Measurements from ENCODE around the gene SLX4IP. TPM values are rescaled to one million over a fixed set of nuclear protein-coding genes. Genes with fewer than 3 reads are reported as not detected.

SLX4IP gene
- total RNA-seq, 1 donor from 2014 or later = 2.8 TPM

DNA sequence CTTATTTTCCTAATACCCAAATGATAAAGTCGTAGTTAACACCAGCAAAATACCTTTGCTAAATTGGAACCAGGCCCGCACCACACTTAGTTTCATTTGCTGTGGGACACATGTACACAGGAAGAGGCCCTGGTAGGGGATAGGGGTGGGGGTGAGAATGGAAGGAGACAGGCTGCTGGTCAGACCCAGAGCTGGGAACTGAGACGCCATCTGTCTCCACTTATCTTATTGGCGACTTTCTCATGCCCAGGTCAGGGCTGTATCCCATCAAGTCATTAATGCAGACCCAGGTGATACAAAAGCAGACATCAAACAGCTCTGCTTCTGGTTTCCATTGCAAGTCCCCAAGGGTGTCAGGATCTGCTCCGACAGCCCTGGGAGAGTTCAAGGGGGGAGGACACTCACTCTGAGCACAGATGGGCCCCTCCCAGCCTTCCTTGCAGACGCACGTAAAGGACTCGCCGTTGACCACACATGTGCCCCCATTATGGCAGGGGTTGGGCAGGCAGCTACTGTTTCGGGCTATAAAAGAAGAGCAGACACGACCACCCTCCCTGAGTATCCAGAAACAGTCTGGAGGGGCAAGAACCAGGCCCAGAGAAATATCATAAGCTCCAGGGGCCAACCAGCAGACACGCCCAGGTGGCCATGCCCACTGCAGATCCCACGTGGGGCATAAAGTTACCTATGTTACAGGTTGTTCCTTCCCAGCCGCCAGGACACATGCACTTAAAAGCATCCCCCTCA, 209.5 kb downstream of the SLX4IP start:
- intact Hi-C loops (cut with DNase I) = no loop called here
- ATAC-seq (no peak), DNase-seq (ENCODE audit: missing footprints) (no peak)

DNA sequence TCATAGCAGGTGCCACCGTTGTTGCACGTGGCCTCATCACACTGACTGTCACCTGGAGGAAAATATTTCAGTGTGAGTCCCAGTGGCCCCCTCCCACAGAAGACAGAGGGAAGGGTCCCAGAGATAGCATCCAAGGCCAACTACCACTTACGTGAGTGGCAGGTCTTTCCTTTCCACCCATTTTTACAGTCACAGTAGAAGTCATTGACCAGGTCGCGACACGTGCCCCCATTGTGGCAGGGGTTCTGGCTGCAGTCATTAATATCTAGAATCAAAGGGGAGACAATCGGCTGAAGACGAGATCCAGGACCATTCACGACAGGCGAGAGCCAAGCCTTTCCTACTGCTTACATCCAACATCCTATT, 210.1 kb downstream of the SLX4IP start:
- intact Hi-C loops (cut with DNase I) = no loop called here
- ATAC-seq (no peak), DNase-seq (ENCODE audit: missing footprints) (no peak)

DNA sequence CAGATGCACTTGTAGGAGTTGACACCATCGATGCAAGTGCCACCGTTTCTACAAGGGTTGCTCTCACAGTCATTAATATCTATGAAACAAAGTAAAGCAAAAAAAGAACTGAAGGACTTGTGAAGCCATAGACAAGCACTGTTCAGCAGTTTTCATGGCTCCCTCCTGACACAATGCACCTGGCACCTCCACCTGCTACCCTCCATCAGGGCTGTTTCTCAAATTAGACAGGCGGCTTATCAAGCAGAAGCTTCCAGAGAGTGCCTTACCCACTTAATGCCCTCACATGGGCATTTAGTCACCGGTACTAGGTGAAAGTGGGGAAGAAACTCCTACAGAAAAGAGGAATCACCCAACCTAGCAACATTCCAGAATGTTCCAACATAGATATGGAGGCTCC, 210.9 kb downstream of the SLX4IP start:
- no peak for ATAC-seq
- no peak for DNase-seq (ENCODE audit: missing footprints)
- intact Hi-C loops (cut with DNase I) = no loop called here

DNA sequence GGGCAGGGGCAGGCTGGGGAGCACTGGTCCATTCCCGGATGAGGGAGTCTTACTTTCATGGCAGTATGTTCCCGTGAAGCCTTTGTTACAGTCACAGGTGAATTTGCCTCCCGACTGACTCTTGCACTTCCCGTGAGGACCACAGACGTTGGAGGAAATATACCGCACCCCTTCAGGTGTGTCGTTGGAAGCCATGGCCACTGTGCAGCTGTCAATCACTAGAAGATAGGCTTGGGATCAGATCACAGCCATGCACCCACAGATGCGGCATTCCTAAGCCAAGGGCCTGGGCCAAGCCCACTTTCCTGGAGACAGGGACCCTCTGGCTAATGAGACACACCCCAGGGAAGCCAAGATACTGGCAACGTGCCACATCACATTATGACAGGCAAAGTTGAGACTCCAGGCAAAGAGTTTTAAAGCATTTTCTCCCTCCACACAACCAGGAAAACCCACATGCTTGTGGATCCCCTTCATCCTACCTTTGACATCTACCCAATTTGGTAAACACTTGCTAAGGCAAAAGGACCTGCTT, 211.8 kb downstream of the SLX4IP start:
- intact Hi-C loops (cut with DNase I) = no loop called here
- no peak for ATAC-seq
- no peak for DNase-seq (ENCODE audit: missing footprints)

DNA sequence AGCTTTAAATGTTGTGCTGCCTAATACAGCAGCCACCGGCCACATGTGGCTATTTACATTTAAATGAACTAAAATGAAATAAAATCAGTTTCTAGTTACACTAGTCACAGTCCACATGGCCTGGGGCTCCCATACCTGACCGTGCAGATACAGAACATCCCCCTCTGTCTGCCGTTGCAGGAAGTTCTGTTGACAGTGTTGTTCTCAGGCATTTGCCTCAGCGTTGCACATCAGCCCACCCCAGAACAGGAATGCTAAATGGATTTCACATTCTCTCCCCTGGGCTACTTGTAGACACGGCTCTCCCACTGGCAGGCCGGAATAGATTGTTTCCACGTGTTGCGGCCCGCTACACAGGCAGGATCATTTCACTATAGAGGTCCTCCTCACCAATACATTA, 212.4 kb downstream of the SLX4IP start:
- ATAC-seq (no peak), DNase-seq (ENCODE audit: missing footprints) (no peak)
- intact Hi-C loops (cut with DNase I) = no loop called here

DNA sequence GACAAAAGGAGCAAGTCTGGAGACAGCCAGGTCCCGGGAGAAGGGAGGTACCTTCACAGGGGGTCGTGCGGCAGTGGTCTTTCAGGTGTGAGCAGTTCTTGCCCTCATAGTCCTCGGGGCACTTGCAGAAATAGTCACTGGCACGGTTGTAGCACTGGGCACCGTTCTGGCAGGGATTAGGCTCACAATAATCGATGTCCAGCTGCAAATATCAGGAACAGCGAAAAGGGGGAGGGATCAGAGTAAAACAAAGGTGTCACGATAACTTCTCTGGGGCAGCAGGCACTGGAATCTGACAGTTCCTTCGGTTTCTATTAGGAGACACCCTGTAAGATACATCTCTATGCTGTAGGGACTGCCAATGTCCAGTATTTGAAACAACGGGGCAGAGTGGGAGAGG, 212.8 kb downstream of the SLX4IP start:
- intact Hi-C loops (cut with DNase I) = no loop called here
- DNase-seq (ENCODE audit: missing footprints) = no peak
- ATAC-seq = no peak

DNA sequence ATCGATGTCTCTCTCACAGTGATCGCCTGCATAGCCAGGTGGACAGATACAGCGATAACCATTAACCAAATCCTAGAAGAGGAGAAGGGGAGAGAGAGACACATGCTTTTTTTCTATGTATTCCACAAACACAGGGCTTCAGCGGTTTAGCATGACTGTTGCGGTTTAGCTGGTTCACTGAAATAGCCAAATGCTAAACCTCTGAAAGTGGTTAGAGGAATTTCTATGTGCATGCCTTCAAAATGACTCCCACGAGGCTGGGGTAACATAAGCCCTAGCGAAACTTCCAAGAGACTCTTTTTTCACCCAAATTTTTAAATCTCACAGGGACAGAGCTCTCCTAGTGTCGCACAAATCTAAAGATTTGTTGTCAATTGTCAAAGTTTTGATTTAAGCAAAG, 213.5 kb downstream of the SLX4IP start:
- no peak for ATAC-seq
- no peak for DNase-seq (ENCODE audit: missing footprints)
- intact Hi-C loops (cut with DNase I) = no loop called here

DNA sequence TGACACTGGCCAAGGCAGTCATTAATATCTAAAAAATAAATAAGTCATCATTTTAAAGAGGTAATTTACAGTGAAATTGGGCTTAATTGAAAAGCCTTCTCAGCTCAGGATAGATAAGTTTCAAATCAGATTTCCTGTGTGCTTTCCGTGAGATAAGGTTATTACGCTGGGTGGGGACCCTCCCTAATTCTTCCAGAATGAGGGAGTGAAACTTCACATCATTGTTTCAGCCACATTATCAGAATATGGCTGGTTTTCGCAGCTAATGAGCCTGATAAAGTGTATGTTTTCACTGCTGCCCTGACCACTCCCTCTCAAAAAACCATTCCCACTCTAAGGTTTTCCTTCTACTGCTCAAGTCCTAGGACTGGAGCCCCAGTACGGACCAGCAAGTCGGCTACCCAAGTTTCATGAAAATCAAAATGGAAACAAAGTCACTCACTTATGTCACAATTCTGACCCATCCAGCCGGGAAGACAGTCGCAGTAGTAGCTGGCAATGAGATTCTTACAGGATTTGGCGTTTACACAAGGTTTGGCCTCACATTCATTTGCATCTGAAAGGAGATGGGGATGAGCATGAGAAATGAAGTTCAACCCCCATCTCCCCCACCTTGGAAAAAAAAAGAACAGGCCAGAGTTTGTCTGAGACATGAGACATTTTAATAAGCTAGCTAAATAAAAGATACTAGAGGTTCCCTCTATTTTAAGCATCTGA, 214.1 kb downstream of the SLX4IP start:
- intact Hi-C loops (cut with DNase I) = no loop called here
- DNase-seq (ENCODE audit: missing footprints) (no peak), ATAC-seq (no peak)

DNA sequence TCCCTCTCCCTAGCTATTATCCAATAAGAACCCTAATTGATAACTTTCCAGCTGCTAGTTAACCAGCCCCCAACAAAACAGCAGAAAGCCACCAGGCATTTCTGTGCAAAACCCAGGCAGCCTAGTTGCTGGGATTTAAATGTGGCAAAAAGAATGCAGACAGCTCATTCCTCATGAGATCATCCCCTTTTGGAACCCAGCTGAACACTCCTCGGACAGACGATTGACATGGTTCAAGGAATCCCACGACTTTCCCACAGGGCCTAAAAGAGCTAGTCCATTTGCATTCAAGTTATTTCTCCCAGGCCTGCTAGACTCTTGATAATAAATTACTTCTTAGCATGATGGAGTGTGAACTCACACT, 214.7 kb downstream of the SLX4IP start:
- DNase-seq (ENCODE audit: missing footprints) = no peak
- no peak for ATAC-seq
- intact Hi-C loops (cut with DNase I) = loop anchor here (5.0 kb wide), 1 partner anchor 37 kb away; no protein-coding TSS in a partner anchor

DNA sequence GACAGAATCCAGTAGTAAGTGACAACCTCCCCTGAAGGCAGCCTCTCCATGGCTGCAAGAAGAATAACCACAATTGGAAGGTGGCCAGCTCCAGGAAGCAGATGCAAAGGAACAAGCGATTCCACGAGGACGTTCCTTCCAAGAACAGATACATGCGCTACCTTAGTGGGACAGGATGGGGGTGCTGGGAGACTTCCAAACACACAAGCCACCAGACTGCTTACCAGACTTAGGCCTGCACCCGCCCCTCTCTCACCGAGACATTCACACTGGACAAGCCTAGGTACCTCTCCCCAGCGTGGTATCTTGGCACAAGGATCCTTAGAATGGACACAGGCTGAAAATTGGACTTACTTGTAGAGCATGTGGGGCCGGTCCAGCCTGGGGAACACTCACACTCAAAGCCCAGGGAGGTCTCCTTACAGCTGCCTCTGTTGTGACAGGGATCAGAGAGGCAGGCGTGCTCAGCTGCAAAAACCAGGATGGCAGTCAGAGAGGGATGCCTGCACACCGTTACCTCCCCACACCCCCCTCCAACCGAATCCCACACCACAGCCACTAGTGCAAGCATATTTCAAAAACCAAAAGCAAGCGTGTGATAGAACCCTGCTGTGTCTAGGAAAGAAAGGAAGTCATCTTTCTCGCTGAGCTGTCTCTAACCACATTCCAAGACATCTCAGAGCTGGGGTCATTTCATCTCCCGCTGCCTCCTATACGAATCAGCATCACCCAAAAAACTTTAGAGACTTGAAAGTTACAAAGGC, 216.3 kb downstream of the SLX4IP start:
- DNase-seq (ENCODE audit: missing footprints) (no peak), ATAC-seq (no peak)
- intact Hi-C loops (cut with DNase I) = loop anchor here (5.0 kb wide), 1 partner anchor 39 kb away; no protein-coding TSS in a partner anchor

DNA sequence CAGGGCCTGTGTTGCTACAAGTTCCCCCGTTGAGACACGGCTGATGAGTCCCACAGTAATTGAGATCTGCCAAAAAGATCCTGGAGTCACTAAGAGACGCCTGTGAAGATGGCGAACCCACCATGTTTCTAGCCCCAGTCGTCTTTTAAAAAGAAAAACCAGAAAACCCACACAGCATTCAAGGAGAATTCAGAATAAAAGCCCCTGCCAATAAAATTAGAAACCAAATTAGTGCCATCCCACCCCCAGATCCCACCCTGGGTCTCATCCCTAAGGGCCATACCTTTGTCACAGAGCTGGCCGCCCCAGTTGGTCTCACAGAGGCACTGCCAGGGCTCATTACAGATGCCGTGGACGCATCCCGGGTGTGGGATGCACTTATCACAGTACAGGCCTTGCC, 217.1 kb downstream of the SLX4IP start:
- intact Hi-C loops (cut with DNase I) = loop anchor here (5.0 kb wide), 1 partner anchor 40 kb away; no protein-coding TSS in a partner anchor

DNA sequence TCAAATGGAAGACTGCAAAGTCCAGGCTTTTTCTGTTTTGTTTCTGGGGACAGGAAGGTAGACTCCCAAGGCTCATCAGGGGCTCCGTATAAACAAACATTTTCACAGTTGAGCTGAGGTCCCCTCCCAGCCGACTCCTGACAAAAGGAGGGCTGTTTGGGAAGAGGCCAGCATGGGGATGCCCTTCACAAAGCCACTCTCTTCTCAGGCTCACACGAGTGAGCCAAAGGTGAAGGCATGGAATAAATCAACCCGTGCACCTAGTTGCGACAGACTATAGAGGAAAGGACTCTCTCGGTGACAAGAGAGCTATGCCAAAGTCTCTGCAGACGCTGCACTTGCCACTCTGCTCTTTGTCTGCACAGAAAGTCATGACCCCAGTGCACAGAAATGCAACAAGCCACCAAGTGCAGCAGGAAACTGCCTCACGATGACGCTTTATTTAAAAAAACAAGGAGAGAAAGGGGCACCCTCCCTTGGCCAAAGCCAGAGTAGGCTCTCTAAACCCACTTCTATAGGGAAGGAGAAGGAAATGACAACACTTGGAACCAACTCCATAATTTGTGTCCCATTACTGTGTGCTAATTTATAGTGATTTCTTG, 217.7 kb downstream of the SLX4IP start:
- intact Hi-C loops (cut with DNase I) = loop anchor here (5.0 kb wide), 1 partner anchor 40 kb away; no protein-coding TSS in a partner anchor
- peak; percentile 44 for ATAC-seq

More for the DNA sequence above, 217.1 kb downstream of the SLX4IP start:
- no peak for ATAC-seq
- no peak for DNase-seq (ENCODE audit: missing footprints)

DNA sequence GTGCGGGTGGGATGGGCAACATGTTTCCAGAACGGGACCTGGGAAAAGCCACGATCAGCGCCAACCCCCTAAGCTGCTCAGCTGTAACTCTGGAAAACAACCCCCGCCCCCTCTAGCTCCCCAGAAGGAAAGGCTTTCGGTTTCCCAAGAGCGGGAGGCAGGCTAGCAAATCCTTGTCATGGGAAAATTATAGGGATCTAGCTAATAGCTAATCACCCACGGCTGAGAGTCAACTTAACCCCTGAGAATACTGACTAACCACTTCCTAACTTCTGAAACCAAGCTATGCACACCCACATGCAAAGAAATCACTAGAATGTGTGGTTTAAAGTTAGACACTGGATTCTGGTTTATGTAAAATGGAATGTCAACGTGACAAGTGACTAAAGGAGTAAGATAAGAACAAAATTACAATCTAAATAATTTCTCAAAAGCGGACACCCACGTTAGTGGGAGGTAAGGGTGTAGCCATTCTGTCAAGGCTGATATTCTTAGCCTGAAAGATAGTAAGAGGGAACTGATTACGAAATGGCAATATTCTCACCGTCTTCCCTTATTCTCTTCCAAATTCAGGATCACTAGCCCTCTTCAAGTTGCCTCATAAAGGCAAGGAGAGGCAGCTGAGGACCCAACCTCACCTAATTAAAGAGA, 218.6 kb downstream of the SLX4IP start:
- ATAC-seq (peak; percentile 38), DNase-seq (ENCODE audit: missing footprints) (no peak)
- intact Hi-C loops (cut with DNase I) = loop anchor here (5.0 kb wide), 1 partner anchor 41 kb away; no protein-coding TSS in a partner anchor

More for the DNA sequence above, 217.7 kb downstream of the SLX4IP start:
- no peak for DNase-seq (ENCODE audit: missing footprints)

DNA sequence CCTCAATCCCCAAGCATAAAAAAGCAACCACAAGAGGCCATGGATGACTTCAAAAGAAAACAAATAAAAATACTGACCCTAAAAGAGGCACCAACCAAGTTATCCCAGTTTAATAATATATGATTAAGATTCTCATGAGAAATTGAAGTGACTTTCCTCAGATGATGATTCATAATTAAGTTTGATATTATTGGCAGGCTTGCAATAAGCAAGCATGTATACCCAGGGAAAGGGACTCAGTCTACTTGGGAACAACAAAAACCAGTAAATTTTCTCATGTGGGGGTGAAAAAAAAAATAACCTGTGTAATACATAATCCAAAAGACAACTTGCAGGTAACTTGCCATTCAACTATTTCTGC, 219.1 kb downstream of the SLX4IP start:
- DNase-seq (ENCODE audit: missing footprints) (no peak), ATAC-seq (no peak)
- intact Hi-C loops (cut with DNase I) = loop anchor here (5.0 kb wide), 1 partner anchor 42 kb away; no protein-coding TSS in a partner anchor

DNA sequence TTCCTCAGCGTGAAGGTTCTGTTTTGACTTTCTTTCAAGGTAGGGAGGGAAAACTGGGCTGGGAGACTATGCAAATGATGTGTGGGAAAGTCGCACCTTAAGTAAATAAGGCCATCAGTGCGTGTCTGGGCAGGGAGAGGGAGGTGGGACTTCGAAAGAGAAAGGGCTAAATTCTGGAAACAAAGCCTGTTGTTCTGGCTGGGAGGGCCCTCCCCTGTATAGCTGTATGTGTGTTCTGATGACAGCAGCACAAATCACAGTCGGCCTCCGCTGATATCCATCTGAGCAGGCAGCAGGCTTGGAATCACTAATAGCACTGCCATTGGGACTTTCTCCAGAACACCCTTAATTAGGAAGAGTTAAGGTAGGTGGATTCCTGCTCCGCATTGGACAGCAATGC, 219.5 kb downstream of the SLX4IP start:
- DNase-seq (ENCODE audit: missing footprints) = no peak
- intact Hi-C loops (cut with DNase I) = loop anchor here (5.0 kb wide), 1 partner anchor 42 kb away; no protein-coding TSS in a partner anchor
- ATAC-seq = no peak

DNA sequence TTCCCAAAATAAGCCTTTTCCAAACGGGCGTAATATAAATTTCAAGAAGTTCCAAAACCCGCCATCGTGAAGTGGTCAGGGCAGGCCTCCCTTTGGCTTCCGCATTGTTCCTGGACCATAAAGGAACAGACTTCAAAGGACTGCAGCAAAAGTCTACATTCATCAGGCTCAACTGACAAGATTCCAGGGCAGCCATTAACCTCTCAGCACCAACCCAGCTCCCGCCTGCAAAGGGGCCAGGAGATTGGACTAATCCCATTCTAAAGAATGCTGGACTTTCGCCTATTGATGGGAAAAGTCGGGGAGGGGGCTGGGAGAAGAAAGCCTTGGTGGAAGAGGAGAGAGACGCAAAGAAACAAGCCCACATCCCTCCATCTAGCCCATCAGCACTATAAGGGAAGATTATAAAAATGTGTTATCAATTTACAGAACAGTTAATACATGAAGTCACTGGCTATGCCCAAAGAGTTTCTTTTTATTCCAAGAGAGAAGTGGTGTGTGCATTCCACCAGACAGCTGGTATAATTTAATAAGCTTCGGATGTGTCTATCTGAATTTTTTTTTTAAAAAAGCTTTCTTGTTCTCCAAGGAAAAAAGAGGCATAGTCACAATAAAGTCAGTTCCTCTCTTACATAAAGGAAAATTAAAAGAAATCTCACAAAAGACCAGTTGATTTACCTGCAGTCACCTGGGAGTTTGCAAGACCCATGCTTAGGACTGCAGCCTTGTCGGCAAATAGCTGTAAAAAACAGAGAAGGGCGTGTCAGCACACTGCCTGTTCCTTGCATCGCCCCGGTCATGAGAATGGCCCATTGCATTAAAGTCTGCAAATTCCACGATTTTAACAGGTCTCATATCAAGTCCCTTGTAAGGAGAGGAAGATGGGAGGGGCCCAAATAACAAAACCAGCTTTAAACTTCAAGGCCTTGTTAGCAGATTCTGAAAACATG, 220.9 kb downstream of the SLX4IP start:
- DNase-seq (ENCODE audit: missing footprints) (no peak), ATAC-seq (no peak)
- intact Hi-C loops (cut with DNase I) = no loop called here

DNA sequence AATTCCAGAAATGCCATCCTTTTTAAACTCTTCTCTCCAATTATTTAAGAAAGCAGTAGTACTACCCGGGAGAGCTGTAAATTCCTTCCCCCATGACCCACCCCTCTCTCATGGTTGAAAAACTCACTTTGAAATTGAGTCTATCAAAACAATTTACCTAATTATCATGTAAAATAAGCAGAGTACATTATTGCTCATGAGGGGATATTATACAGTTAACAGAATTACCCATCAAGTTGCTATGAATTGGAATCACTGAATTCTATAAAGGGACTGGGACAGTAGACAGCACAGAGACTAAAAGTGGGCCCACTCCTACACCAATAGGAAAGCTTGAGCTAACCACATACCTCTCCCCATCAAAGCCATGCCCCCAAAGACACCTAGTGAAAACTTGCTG, 222.3 kb downstream of the SLX4IP start:
- ATAC-seq (no peak), DNase-seq (ENCODE audit: missing footprints) (no peak)
- intact Hi-C loops (cut with DNase I) = no loop called here
